ENCODE results near the gene PBX4.

DNA sequence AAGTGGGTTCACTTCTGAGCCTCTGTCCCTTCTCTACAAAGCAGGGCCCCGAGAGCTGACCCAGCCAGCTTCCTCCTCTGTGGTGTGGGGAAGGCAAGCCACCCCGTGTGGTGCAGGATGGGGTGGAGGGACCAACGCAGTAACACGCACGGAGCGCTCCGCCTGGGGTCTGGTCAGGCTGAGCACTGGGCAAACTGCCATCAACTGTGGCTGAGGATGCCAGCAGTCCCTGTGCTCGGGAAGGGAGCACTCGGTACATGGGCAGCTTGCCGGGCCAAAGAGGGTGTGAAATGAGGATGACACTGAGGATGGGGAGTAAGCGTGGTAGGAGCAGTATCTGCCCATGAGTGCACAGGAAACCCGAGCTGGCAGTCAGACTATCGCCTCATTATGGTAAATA lies 32.6 kb upstream of the PBX4 start:
- TF ChIP-seq POLR2A (IDR thresholded peaks at IDR 0.05; ENCODE audit: low read depth, low read length) = no peak
- TF ChIP-seq TAF1 (IDR thresholded peaks at IDR 0.05; ENCODE audit: low read depth, low read length) = no peak
- no peak for TF ChIP-seq POLR2AphosphoS5 (IDR thresholded peaks at IDR 0.05; ENCODE audit: low read depth, low read length)
- no peak for TF ChIP-seq SPI1 (IDR thresholded peaks at IDR 0.05; ENCODE audit: low read depth, low read length)
- no peak for TF ChIP-seq PAX5 (IDR thresholded peaks at IDR 0.05; ENCODE audit: insufficient read depth, low read length, severe bottlenecking)
